ENCODE results near the gene PAGE2.
"Not testable (repeated sequence)": the region's sequence is repeated elsewhere in the genome, so short reads cannot be mapped to it uniquely, and the experiment has no call there.

Gene PAGE2

GRCh38 chrX:55123900-55124299 lies 35.1 kb downstream of the PAGE2 start:
- DNase-seq (ENCODE audit: low read depth in 2 of 2) = no peak

GRCh38 chrX:55127692-55128091 lies 38.9 kb downstream of the PAGE2 start:
- no peak for DNase-seq (ENCODE audit: low read depth in 2 of 2)

GRCh38 chrX:55129361-55129760 lies 40.5 kb downstream of the PAGE2 start:
- no peak for DNase-seq (ENCODE audit: low read depth in 2 of 2)

- DNase-seq (ENCODE audit: low read depth in 2 of 2) = no peak
Observed at GRCh38 chrX:55130481-55130880, 41.7 kb downstream of the PAGE2 start.

- no peak for DNase-seq (ENCODE audit: low read depth in 2 of 2)
Observed at GRCh38 chrX:55132416-55132815, 43.6 kb downstream of the PAGE2 start.

GRCh38 chrX:55135171-55135570 lies 46.4 kb downstream of the PAGE2 start:
- DNase-seq (ENCODE audit: low read depth in 2 of 2) = peak; percentile 1 to 3

- not testable (repeated sequence) for DNase-seq (ENCODE audit: low read depth in 2 of 2)
Observed at GRCh38 chrX:55140800-55141199, 52.0 kb downstream of the PAGE2 start.
